ENCODE data around the gene DUSP1. TPM values are rescaled to one million over a fixed set of nuclear protein-coding genes. Genes with fewer than 3 reads are reported as not detected.

Gene DUSP1
- total RNA-seq, 1 donor from 2014 or later, result 67.3 TPM

GRCh38 chr5:172754596-172755356 lies 16.2 kb downstream of the DUSP1 start:
- Histone ChIP-seq H3K4me1 (ENCODE audit: control insufficient read depth in 3 of 3, insufficient read depth in 3 of 3, low read length in 3 of 3) (peaks cover 14 to 27% (median 18%) of the 10 kb centered on the region in 3 donors), H3K9ac (ENCODE audit: low read depth in 1 of 3, low read length in 3 of 3) (no peak overlapping the region), H3K27ac (ENCODE audit: low read depth, low read length) (no peak overlapping the region), H3K27me3 (ENCODE audit: control insufficient read depth in 3 of 3, insufficient read depth in 3 of 3, low read length in 3 of 3) (no peaks in the 10 kb centered on the region), H3K4me3 (ENCODE audit: low read length in 3 of 3) (no peak overlapping the region), H3K36me3 (ENCODE audit: control insufficient read depth in 3 of 3, insufficient read depth in 3 of 3, low read length in 3 of 3) (no peaks in the 10 kb centered on the region), H3K9me3 (ENCODE audit: control insufficient read depth in 3 of 3, low read length in 3 of 3) (no peaks in the 10 kb centered on the region)

DNA sequence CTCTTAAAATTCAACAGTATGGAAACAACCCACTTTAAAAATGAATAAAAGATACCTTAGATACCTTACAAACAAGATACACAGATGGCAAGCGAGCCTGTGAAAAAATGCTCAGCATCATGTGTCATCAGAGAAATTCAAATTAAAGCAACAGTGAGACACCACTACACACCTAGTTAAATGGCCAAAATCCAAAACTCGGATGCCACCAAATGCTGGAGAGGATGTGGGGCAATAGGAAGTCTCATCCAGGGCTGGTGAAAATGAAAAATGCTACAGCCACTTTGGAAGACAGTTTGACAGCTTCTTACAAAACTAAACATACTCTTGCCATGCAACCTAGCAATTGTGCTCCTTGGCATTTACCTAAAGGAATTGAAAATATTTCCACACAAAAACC lies 17.9 kb downstream of the DUSP1 start:
- Histone ChIP-seq H3K4me3 (ENCODE audit: low read length in 3 of 3) (no peak overlapping the region), H3K9me3 (ENCODE audit: control insufficient read depth in 3 of 3, low read length in 3 of 3) (no peaks in the 10 kb centered on the region), H3K4me1 (ENCODE audit: control insufficient read depth in 3 of 3, insufficient read depth in 3 of 3, low read length in 3 of 3) (peaks cover 26 to 39% (median 32%) of the 10 kb centered on the region in 3 donors), H3K9ac (ENCODE audit: low read depth in 1 of 3, low read length in 3 of 3) (no peak overlapping the region), H3K36me3 (ENCODE audit: control insufficient read depth in 3 of 3, insufficient read depth in 3 of 3, low read length in 3 of 3) (no peaks in the 10 kb centered on the region), H3K27me3 (ENCODE audit: control insufficient read depth in 3 of 3, insufficient read depth in 3 of 3, low read length in 3 of 3) (no peaks in the 10 kb centered on the region), H3K27ac (ENCODE audit: low read depth, low read length) (no peak overlapping the region)

DNA sequence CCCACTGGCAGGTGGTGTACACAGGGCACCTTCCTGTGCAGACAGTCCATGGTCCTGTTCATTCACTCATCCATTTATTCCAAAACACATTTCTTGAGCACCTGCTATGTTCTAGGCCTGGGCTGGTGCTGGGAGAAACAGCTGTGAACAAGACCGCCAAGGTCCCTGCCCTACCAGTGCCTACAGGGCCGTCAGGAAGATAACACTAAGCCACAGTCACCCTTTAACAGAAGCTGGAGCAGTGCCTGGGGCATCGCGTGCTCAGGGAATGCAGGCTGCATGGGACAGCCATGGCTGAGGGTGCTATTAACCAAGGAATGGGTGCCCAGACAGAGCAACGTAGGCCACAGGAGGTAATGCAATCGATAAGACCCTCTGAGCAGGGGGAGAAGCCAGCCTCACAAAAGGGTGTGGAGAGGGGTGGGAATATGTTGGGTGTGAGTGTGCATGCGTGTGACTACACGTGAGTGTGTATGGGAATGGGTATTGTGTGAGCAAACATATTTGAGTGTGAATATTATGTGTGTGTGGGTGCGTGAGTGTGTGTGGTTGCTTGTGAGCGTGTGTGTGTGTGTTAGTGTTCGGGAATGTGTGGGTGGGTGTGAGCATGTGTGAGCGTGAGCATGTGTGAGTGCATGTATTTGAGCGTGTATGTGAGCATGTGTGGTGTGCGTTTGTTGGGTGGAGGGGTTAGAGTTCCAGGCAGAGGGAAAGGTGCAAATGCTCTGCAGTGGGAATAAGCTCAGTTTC lies 19.1 kb downstream of the DUSP1 start:
- H3K27me3 ChIP-seq (ENCODE audit: control insufficient read depth in 3 of 3, insufficient read depth in 3 of 3, low read length in 3 of 3), result no peaks in the 10 kb centered on the region
- H3K27ac ChIP-seq (ENCODE audit: low read depth, low read length), result no peak overlapping the region
- no peaks in the 10 kb centered on the region for H3K9me3 ChIP-seq (ENCODE audit: control insufficient read depth in 3 of 3, low read length in 3 of 3)
- H3K4me1 ChIP-seq (ENCODE audit: control insufficient read depth in 3 of 3, insufficient read depth in 3 of 3, low read length in 3 of 3), result peaks cover 27 to 35% (median 33%) of the 10 kb centered on the region in 3 donors
- no peaks in the 10 kb centered on the region for H3K36me3 ChIP-seq (ENCODE audit: control insufficient read depth in 3 of 3, insufficient read depth in 3 of 3, low read length in 3 of 3)
- no peak overlapping the region for H3K4me3 ChIP-seq (ENCODE audit: low read length in 3 of 3)
- H3K9ac ChIP-seq (ENCODE audit: low read depth in 1 of 3, low read length in 3 of 3), result peak overlapping the region in 1 of 3 donors; percentile 34

DNA sequence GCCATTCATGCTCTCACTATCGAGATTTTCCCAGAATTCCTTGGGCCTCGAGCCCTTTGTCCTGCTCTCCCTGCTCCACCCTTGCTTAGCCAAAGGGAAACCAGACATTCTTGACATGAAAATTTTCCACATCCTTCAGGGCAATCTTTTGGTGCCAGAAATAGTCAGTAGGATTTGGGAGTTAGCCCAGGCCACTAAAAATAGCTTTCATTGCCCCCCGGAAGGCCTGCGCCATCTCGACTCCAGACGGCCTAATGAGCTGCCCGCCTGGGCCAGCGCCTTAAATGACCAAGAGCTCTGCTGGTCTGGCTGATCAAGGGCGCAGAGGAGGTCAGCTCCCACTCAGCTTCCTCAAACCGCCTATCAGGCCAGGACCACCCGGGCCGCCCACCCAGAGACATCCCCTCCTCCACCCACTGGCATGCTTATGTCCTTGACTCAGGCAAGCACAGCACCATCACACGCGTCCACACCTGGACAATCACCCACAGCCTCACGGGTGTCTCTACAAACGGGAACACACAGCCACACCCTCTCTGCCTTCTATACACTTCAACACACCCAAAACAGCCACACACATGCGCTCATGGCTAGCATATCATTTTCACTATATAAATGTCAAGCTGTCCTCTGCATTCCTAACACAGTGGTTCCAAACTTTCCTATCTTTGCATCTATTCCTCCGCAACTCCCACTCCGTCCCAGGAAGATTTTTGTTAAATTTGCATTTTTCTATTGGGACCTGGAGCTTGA lies 20.9 kb downstream of the DUSP1 start:
- peak overlapping the region; percentile 79 for H3K27ac ChIP-seq (ENCODE audit: low read depth, low read length)
- H3K27me3 ChIP-seq (ENCODE audit: control insufficient read depth in 3 of 3, insufficient read depth in 3 of 3, low read length in 3 of 3), result no peaks in the 10 kb centered on the region
- no peaks in the 10 kb centered on the region for H3K9me3 ChIP-seq (ENCODE audit: control insufficient read depth in 3 of 3, low read length in 3 of 3)
- H3K4me3 ChIP-seq (ENCODE audit: low read length in 3 of 3), result peak overlapping the region in 1 of 3 donors; percentile 55
- peaks cover 27 to 35% (median 33%) of the 10 kb centered on the region in 3 donors for H3K4me1 ChIP-seq (ENCODE audit: control insufficient read depth in 3 of 3, insufficient read depth in 3 of 3, low read length in 3 of 3)
- H3K9ac ChIP-seq (ENCODE audit: low read depth in 1 of 3, low read length in 3 of 3), result peak overlapping the region in 2 of 3 donors; percentile 60 to 63
- no peaks in the 10 kb centered on the region for H3K36me3 ChIP-seq (ENCODE audit: control insufficient read depth in 3 of 3, insufficient read depth in 3 of 3, low read length in 3 of 3)

DNA sequence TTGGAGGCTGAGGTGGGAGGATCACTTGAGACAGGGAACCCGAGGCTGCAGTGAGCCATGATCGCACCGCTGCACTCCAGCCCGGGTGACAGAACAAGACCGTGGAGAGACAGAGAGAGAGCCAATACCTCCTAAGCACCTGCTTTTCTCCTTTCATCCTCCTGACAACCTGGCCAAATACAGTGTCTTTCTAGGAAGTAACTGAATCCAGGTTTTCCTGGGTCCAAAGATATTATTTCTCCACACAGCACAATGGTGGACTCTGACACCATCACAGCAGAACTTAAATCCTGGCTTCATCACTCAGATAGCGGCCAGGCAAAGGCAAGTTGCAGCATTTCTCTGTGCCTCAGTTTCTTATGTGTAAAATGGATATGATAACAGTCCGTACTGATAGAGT lies 21.9 kb downstream of the DUSP1 start:
- H3K9ac ChIP-seq (ENCODE audit: low read depth in 1 of 3, low read length in 3 of 3), result peak overlapping the region in 1 of 3 donors; percentile 20
- H3K36me3 ChIP-seq (ENCODE audit: control insufficient read depth in 3 of 3, insufficient read depth in 3 of 3, low read length in 3 of 3), result no peaks in the 10 kb centered on the region
- no peaks in the 10 kb centered on the region for H3K9me3 ChIP-seq (ENCODE audit: control insufficient read depth in 3 of 3, low read length in 3 of 3)
- no peaks in the 10 kb centered on the region for H3K27me3 ChIP-seq (ENCODE audit: control insufficient read depth in 3 of 3, insufficient read depth in 3 of 3, low read length in 3 of 3)
- H3K27ac ChIP-seq (ENCODE audit: low read depth, low read length), result peak overlapping the region; percentile 79
- no peak overlapping the region for H3K4me3 ChIP-seq (ENCODE audit: low read length in 3 of 3)
- H3K4me1 ChIP-seq (ENCODE audit: control insufficient read depth in 3 of 3, insufficient read depth in 3 of 3, low read length in 3 of 3), result peaks cover 27 to 35% (median 33%) of the 10 kb centered on the region in 3 donors

GRCh38 chr5:172748341-172748843 lies 22.6 kb downstream of the DUSP1 start:
- no peaks in the 10 kb centered on the region for H3K36me3 ChIP-seq (ENCODE audit: control insufficient read depth in 3 of 3, insufficient read depth in 3 of 3, low read length in 3 of 3)
- peak overlapping the region; percentile 79 for H3K27ac ChIP-seq (ENCODE audit: low read depth, low read length)
- H3K4me1 ChIP-seq (ENCODE audit: control insufficient read depth in 3 of 3, insufficient read depth in 3 of 3, low read length in 3 of 3), result peaks cover 27 to 35% (median 33%) of the 10 kb centered on the region in 3 donors
- no peaks in the 10 kb centered on the region for H3K9me3 ChIP-seq (ENCODE audit: control insufficient read depth in 3 of 3, low read length in 3 of 3)
- H3K27me3 ChIP-seq (ENCODE audit: control insufficient read depth in 3 of 3, insufficient read depth in 3 of 3, low read length in 3 of 3), result no peaks in the 10 kb centered on the region
- H3K4me3 ChIP-seq (ENCODE audit: low read length in 3 of 3), result no peak overlapping the region
- H3K9ac ChIP-seq (ENCODE audit: low read depth in 1 of 3, low read length in 3 of 3), result peak overlapping the region in 2 of 3 donors; percentile 21 to 60

- no peaks in the 10 kb centered on the region for H3K36me3 ChIP-seq (ENCODE audit: control insufficient read depth in 3 of 3, insufficient read depth in 3 of 3, low read length in 3 of 3)
- H3K4me1 ChIP-seq (ENCODE audit: control insufficient read depth in 3 of 3, insufficient read depth in 3 of 3, low read length in 3 of 3), result peaks cover 27 to 35% (median 33%) of the 10 kb centered on the region in 3 donors
- H3K4me3 ChIP-seq (ENCODE audit: low read length in 3 of 3), result no peak overlapping the region
- no peaks in the 10 kb centered on the region for H3K27me3 ChIP-seq (ENCODE audit: control insufficient read depth in 3 of 3, insufficient read depth in 3 of 3, low read length in 3 of 3)
- peak overlapping the region; percentile 79 for H3K27ac ChIP-seq (ENCODE audit: low read depth, low read length)
- H3K9me3 ChIP-seq (ENCODE audit: control insufficient read depth in 3 of 3, low read length in 3 of 3), result no peaks in the 10 kb centered on the region
- H3K9ac ChIP-seq (ENCODE audit: low read depth in 1 of 3, low read length in 3 of 3), result no peak overlapping the region
Observed at GRCh38 chr5:172747471-172747870, 23.5 kb downstream of the DUSP1 start.

- Histone ChIP-seq H3K9ac (ENCODE audit: low read depth in 1 of 3, low read length in 3 of 3) (no peak overlapping the region), H3K27ac (ENCODE audit: low read depth, low read length) (no peak overlapping the region), H3K4me1 (ENCODE audit: control insufficient read depth in 3 of 3, insufficient read depth in 3 of 3, low read length in 3 of 3) (peaks cover 26 to 30% (median 28%) of the 10 kb centered on the region in 3 donors)
Observed at GRCh38 chr5:172746725-172747124, 24.3 kb downstream of the DUSP1 start.

GRCh38 chr5:172745838-172746237 lies 25.2 kb downstream of the DUSP1 start:
- Histone ChIP-seq H3K36me3 (ENCODE audit: control insufficient read depth in 3 of 3, insufficient read depth in 3 of 3, low read length in 3 of 3) (no peaks in the 10 kb centered on the region), H3K27ac (ENCODE audit: low read depth, low read length) (no peak overlapping the region), H3K9ac (ENCODE audit: low read depth in 1 of 3, low read length in 3 of 3) (no peak overlapping the region), H3K9me3 (ENCODE audit: control insufficient read depth in 3 of 3, low read length in 3 of 3) (no peaks in the 10 kb centered on the region), H3K4me3 (ENCODE audit: low read length in 3 of 3) (no peak overlapping the region), H3K4me1 (ENCODE audit: control insufficient read depth in 3 of 3, insufficient read depth in 3 of 3, low read length in 3 of 3) (peaks cover 29 to 32% (median 30%) of the 10 kb centered on the region in 3 donors), H3K27me3 (ENCODE audit: control insufficient read depth in 3 of 3, insufficient read depth in 3 of 3, low read length in 3 of 3) (no peaks in the 10 kb centered on the region)

More at GRCh38 chr5:172746725-172747124, 24.3 kb downstream of the DUSP1 start:
- no peaks in the 10 kb centered on the region for H3K9me3 ChIP-seq (ENCODE audit: control insufficient read depth in 3 of 3, low read length in 3 of 3)
- H3K27me3 ChIP-seq (ENCODE audit: control insufficient read depth in 3 of 3, insufficient read depth in 3 of 3, low read length in 3 of 3), result no peaks in the 10 kb centered on the region
- no peaks in the 10 kb centered on the region for H3K36me3 ChIP-seq (ENCODE audit: control insufficient read depth in 3 of 3, insufficient read depth in 3 of 3, low read length in 3 of 3)
- no peak overlapping the region for H3K4me3 ChIP-seq (ENCODE audit: low read length in 3 of 3)
